ENCODE data around the gene RAPGEFL1. TPM values are rescaled to one million over a fixed set of nuclear protein-coding genes. Genes with fewer than 3 reads are reported as not detected.

RAPGEFL1 gene
- polyA plus RNA-seq, 3 donors = 4.0 to 5.8 (median 4.5) TPM

GRCh38 chr17:40243761-40244160 is 66.5 kb downstream of the RAPGEFL1 start:
- no peak overlapping the region for H3K27ac ChIP-seq (ENCODE audit: low read depth, low read length)
- 68 to 92% (median 85%) methylated on average over 3 of the region's 3 CpGs for WGBS, 3 donors

GRCh38 chr17:40244255-40244654 is 67.0 kb downstream of the RAPGEFL1 start:
- no peak overlapping the region for H3K27ac ChIP-seq (ENCODE audit: low read depth, low read length)
- 57 to 83% (median 83%) methylated on average over 4 of the region's 4 CpGs for WGBS, 3 donors

Other genes starting within 250 kb of the RAPGEFL1 start
- 100 to 1,000 TPM in 2 of 3 donors, 10 to 100 TPM in 1; 60.2 to 215 (median 188) TPM for gene ORMDL3, start 249.9 kb upstream of the RAPGEFL1 start, polyA plus RNA-seq
- gene LRRC3C, start 249.7 kb upstream of the RAPGEFL1 start, polyA plus RNA-seq = not detected
- gene GSDMA, start 214.5 kb upstream of the RAPGEFL1 start, polyA plus RNA-seq = under 1 TPM; 0.14 to 0.91 (median 0.22) TPM
- gene PSMD3, start 196.7 kb upstream of the RAPGEFL1 start, polyA plus RNA-seq = 10 to 100 TPM; 42.6 to 81.7 (median 54.8) TPM
- gene CSF3, start 162.0 kb upstream of the RAPGEFL1 start, polyA plus RNA-seq = 10 to 100 TPM in 1 of 3 donors, 1 to 10 TPM in 1, under 1 TPM in 1; 0.75 to 91.0 (median 4.4) TPM
- 10 to 100 TPM; 29.2 to 55.6 (median 41.2) TPM for gene MED24, start 123.1 kb upstream of the RAPGEFL1 start, polyA plus RNA-seq
- gene THRA, start 114.5 kb upstream of the RAPGEFL1 start, polyA plus RNA-seq = 10 to 100 TPM; 22.5 to 64.0 (median 60.6) TPM
- gene NR1D1, start 76.9 kb upstream of the RAPGEFL1 start, polyA plus RNA-seq = 10 to 100 TPM in 2 of 3 donors, 1 to 10 TPM in 1; 7.3 to 20.7 (median 15.0) TPM
- 10 to 100 TPM; 33.8 to 88.4 (median 62.1) TPM for gene MSL1, start 55.5 kb upstream of the RAPGEFL1 start, polyA plus RNA-seq
- gene CASC3, start 36.9 kb upstream of the RAPGEFL1 start, polyA plus RNA-seq = 10 to 100 TPM; 28.0 to 62.2 (median 43.2) TPM
- gene WIPF2, start 41.8 kb downstream of the RAPGEFL1 start, polyA plus RNA-seq = 1 to 10 TPM; 6.3 to 9.0 (median 8.0) TPM
- 1 to 10 TPM; 1.1 to 3.1 (median 1.4) TPM for gene CDC6, start 110.4 kb downstream of the RAPGEFL1 start, polyA plus RNA-seq
- gene RARA, start 131.7 kb downstream of the RAPGEFL1 start, polyA plus RNA-seq = 10 to 100 TPM in 2 of 3 donors, 1 to 10 TPM in 1; 7.8 to 54.3 (median 44.0) TPM
- 1 to 10 TPM in 1 of 3 donors, under 1 TPM in 1, not detected in 1; 0.78 to 1.0 TPM for gene GJD3, start 187.3 kb downstream of the RAPGEFL1 start, polyA plus RNA-seq
- under 1 TPM; 0.34 to 0.58 (median 0.40) TPM for gene TOP2A, start 240.4 kb downstream of the RAPGEFL1 start, polyA plus RNA-seq